Esophagus squamous epithelium (tissue), 5 donors: ENCODE results near the gene DICER1. TPM values are rescaled to one million over a fixed set of nuclear protein-coding genes. Genes with fewer than 3 reads are reported as not detected.
A peak's percentile ranks its signal among the peaks of the same experiment; 100 is the strongest.
"Not testable (repeated sequence)": the region's sequence is repeated elsewhere in the genome, so short reads cannot be mapped to it uniquely, and the experiment has no call there.

ENCODE experiments used
- DNase-seq: peaks from one replicate; lab custom pipeline; 2025; lab: John Stamatoyannopoulos, UW
- H3K27ac ChIP-seq, 4 donors: fragments of 200-600 bp; sonication (generic); one replicate each; pipeline ENCODE4 v1.5.1; 2016 to 2019; ENCODE audit warnings: mild to moderate bottlenecking in 1 of 4
- H3K27me3 ChIP-seq, 4 donors: fragments of 200-600 bp; sonication (generic); 1 replicate in 3 of 4; 2 replicates in 1 of 4; pipeline versions ENCODE4 v1.5.1 to v1.6.0; 2017 to 2021; ENCODE audit warnings: antibody characterized with exemption in 1 of 4
- H3K36me3 ChIP-seq, 3 donors: fragments of 200-600 bp; sonication (generic); one replicate each; pipeline ENCODE4 v1.5.1; 2016 to 2019
- H3K4me1 ChIP-seq, 3 donors: fragments of 200-600 bp; sonication (generic); one replicate each; pipeline ENCODE4 v1.5.1; 2017 to 2019
- H3K4me3 ChIP-seq, 4 donors: fragments of 200-600 bp; sonication (generic); 1 replicate in 3 of 4; 2 replicates in 1 of 4; pipeline ENCODE4 v1.5.1; 2016 to 2019; ENCODE audit warnings: mild to moderate bottlenecking in 2 of 4, moderate library complexity in 1 of 4
- H3K9me3 ChIP-seq, 3 donors: fragments of 200-600 bp; sonication (generic); one replicate each; pipeline ENCODE4 v1.5.1; 2016 to 2019
- CTCF ChIP-seq, 6 experiments: fragments of 450-650 bp in 4 of 6; fragments of 200-600 bp in 2 of 6; sonication (generic) in 2 of 6; IDR thresholded peaks; one replicate each; pipeline ENCODE4 v1.5.1; 2016 to 2019; ENCODE audit warnings: antibody characterized with exemption in 6 of 6, mild to moderate bottlenecking in 4 of 6, moderate library complexity in 4 of 6
- POLR2A ChIP-seq, 4 donors: fragments of 450-650 bp; IDR thresholded peaks; one replicate each; pipeline ENCODE4 v1.6.1; 2017; ENCODE audit warnings: antibody characterized with exemption in 4 of 4, mild to moderate bottlenecking in 4 of 4, moderate library complexity in 3 of 4
- WGBS, 2 donors: methylation state at CpG; one replicate each; pipeline ENCODE4 v1.1.5; 2018; 5-methylcytosine and 5-hydroxymethylcytosine counted together
- intact Hi-C: fragments of 100-400 bp; cut with DNase I; formaldehyde crosslinking; loops from one replicate; pipeline ENCODE4 v1.15.0; 2022
- total RNA-seq, 4 donors: library from RNA; depleted of rRNA; stranded (reverse); fragments of >200 nt; gene quantifications; one replicate each; pipeline ENCODE4 v1.1.0, GENCODE V29; 2016
- donor health status: DM: yes; HTN: yes; CAD: no.

The DICER1 gene
- total RNA-seq, 4 donors from 2014 or later = 39.4 to 79.7 (median 55.7) TPM

- Histone ChIP-seq H3K9me3 (peaks cover 0 to 5% (median 3%) of the 10 kb centered on the region in 3 donors), H3K27me3 (no peaks in the 10 kb centered on the region), H3K36me3 (no peaks in the 10 kb centered on the region), H3K4me1 (peaks cover 24 to 84% (median 35%) of the 10 kb centered on the region in 3 donors), H3K4me3 (no peak overlapping the region), H3K27ac (peak overlapping the region in 3 of 4 donors; percentile 33 to 66 (median 53))
- no peak for DNase-seq
- intact Hi-C loops = no loop called here
- 37 to 47% methylated on average over 5 of the region's 5 CpGs for WGBS, 2 donors
- TF ChIP-seq CTCF (IDR thresholded peaks at IDR 0.05) = no peak
Observed at GRCh38 chr14:95140060-95140858, 17.1 kb downstream of the DICER1 start.

- TF ChIP-seq CTCF (IDR thresholded peaks at IDR 0.05) (no peak), POLR2A (IDR thresholded peaks at IDR 0.05) (no peak)
- Histone ChIP-seq H3K9me3 (no peaks in the 10 kb centered on the region), H3K27me3 (no peaks in the 10 kb centered on the region), H3K4me3 (no peak overlapping the region), H3K4me1 (peaks cover 24 to 90% (median 36%) of the 10 kb centered on the region in 3 donors), H3K27ac (peak overlapping the region in 1 of 4 donors; percentile 53), H3K36me3 (no peaks in the 10 kb centered on the region)
- WGBS, 2 donors = no CpG with 5 or more reads among the region's 1 CpG
- no peak for DNase-seq
- intact Hi-C loops = no loop called here
Observed at GRCh38 chr14:95138876-95139275, 18.5 kb downstream of the DICER1 start.

- H3K36me3 ChIP-seq, DNase-seq, H3K27me3 ChIP-seq, H3K4me3 ChIP-seq, intact Hi-C loops, H3K9me3 ChIP-seq: not testable (repeated sequence)
- H3K4me1 ChIP-seq = peaks cover 22 to 90% (median 35%) of the 10 kb centered on the region in 3 donors
- WGBS, 2 donors = 87 to 94% methylated on average over 2 to 4 of the region's 5 CpGs
- H3K27ac ChIP-seq = peak overlapping the region in 2 of 4 donors; percentile 26 to 60
Observed at GRCh38 chr14:95138455-95138854, 18.9 kb downstream of the DICER1 start.

GRCh38 chr14:95137804-95138167 is 19.5 kb downstream of the DICER1 start:
- WGBS, 2 donors = 28 to 50% methylated on average over 5 of the region's 5 CpGs
- no peak overlapping the region for H3K4me3 ChIP-seq
- no peaks in the 10 kb centered on the region for H3K9me3 ChIP-seq
- peaks cover 0 to 6% (median 0%) of the 10 kb centered on the region in 3 donors for H3K36me3 ChIP-seq
- no peak for DNase-seq
- peaks cover 20 to 88% (median 31%) of the 10 kb centered on the region in 3 donors for H3K4me1 ChIP-seq
- H3K27ac ChIP-seq = peak overlapping the region; percentile 26 to 60 (median 36)
- H3K27me3 ChIP-seq = no peaks in the 10 kb centered on the region
- TF ChIP-seq POLR2A (IDR thresholded peaks at IDR 0.05) (no peak), CTCF (IDR thresholded peaks at IDR 0.05) (no peak)
- intact Hi-C loops = no loop called here

GRCh38 chr14:95137164-95137803 is 20.0 kb downstream of the DICER1 start:
- peaks cover 0 to 11% (median 0%) of the 10 kb centered on the region in 3 donors for H3K36me3 ChIP-seq
- DNase-seq = no peak
- no peaks in the 10 kb centered on the region for H3K9me3 ChIP-seq
- H3K27me3 ChIP-seq = no peaks in the 10 kb centered on the region
- H3K4me1 ChIP-seq = peaks cover 20 to 85% (median 27%) of the 10 kb centered on the region in 3 donors
- no peak for TF ChIP-seq POLR2A (IDR thresholded peaks at IDR 0.05)
- no peak for TF ChIP-seq CTCF (IDR thresholded peaks at IDR 0.05)
- peak overlapping the region; percentile 26 to 60 (median 36) for H3K27ac ChIP-seq
- intact Hi-C loops = no loop called here
- no peak overlapping the region for H3K4me3 ChIP-seq
